Calu3 (cell line): Measurements from ENCODE around the gene MORN5. TPM values are rescaled to one million over a fixed set of nuclear protein-coding genes. Genes with fewer than 3 reads are reported as not detected.

Experiments
- BruUV-seq: library from RNA; stranded (reverse); fragments of 400-500 nt; replicated peaks from 2 replicates; lab custom pipeline; 2021; lab: Mats Ljungman, UMichigan
- CTCF ChIA-PET: fragments of 300-600 bp; sonication (Branson Sonifier 250); formaldehyde crosslinking; loops from one replicate; lab custom pipeline; 2022; ENCODE audit warnings: antibody characterized with exemption; lab: Charles Lee
- DNase-seq: peaks from one replicate; pipeline ENCODE4 v3.0.0; 2022
- H3K27ac Mint-ChIP-seq: one replicate; pipeline ENCODE4 v1.8.0; 2022; ENCODE audit warnings: mixed read lengths; ENCODE audit not compliant: unreplicated experiment
- H3K27me3 Mint-ChIP-seq: one replicate; pipeline ENCODE4 v1.8.0; 2022; ENCODE audit warnings: mixed read lengths; ENCODE audit not compliant: unreplicated experiment
- H3K36me3 Mint-ChIP-seq: one replicate; pipeline ENCODE4 v1.8.0; 2022; ENCODE audit warnings: mild to moderate bottlenecking, moderate library complexity, mixed read lengths; ENCODE audit not compliant: insufficient read depth, unreplicated experiment
- H3K4me1 Mint-ChIP-seq: one replicate; pipeline ENCODE4 v1.8.0; 2022; ENCODE audit warnings: mild to moderate bottlenecking, low read depth, mixed read lengths; ENCODE audit not compliant: unreplicated experiment
- H3K4me3 Mint-ChIP-seq: one replicate; pipeline ENCODE4 v1.8.0; 2022; ENCODE audit warnings: mild to moderate bottlenecking, low read depth, moderate library complexity, mixed read lengths; ENCODE audit not compliant: unreplicated experiment
- H3K9me3 Mint-ChIP-seq: one replicate; pipeline ENCODE4 v1.8.0; 2022; ENCODE audit warnings: low read depth, mixed read lengths; ENCODE audit not compliant: unreplicated experiment
- intact Hi-C: fragments of 100-400 bp; cut with micrococcal nuclease; formaldehyde crosslinking; loops from one replicate; pipeline ENCODE4 v1.10.0; 2022; ENCODE audit not compliant: unreplicated experiment
- total RNA-seq: library from RNA; stranded (reverse); gene quantifications from 2 replicates; pipeline ENCODE4 v1.2.3, GENCODE V29; 2022
- TF ChIP-seq, protein P1 (sequence below): fragments of 200-600 bp; IDR thresholded peaks from one replicate; pipeline ENCODE4 v1.8.0; 2022; ENCODE audit warnings: antibody characterized with exemption; ENCODE audit not compliant: unreplicated experiment

Gene MORN5
- total RNA-seq, 1 experiment from 2014 or later = not detected

DNA sequence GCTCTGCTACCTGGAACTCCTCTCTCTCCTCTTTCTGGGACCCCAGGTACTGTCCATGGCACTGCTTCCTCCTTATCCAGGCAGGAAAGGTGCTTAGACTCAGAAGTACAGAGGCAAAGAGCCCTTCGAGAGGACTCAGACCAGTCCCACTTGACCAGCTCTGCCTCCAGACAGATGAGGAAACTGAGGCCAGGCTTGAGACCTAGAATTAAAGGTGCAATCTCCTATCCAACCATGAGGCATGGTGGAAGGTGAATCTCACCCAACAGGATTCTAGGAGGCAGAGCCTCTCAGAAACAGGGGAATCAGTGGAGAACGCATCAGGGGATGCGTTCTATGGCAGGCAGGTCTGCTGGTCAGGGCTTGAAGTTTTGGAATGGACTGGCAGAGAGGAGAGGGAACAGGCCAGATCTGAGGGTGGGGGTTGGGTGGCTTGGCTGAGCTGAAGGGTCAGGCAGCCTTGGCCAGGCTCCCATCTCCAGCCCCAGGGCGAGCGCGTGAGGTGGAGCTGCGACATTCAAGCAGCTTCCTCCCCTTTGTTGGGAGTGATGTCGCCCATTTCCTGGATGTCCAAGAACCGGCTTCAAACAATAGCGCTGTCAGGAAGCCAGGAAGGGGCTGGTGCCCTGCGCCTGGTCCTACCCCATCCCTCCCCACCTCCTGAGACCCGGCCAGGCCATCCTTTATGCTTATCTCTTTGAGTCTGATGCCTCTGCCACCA lies 26.3 kb upstream of the MORN5 start:
- CTCF ChIA-PET = interaction anchor here (1.2 kb wide), 1 partner anchor 8 kb away, joined by 3 read pairs; no protein-coding TSS in a partner anchor
- H3K4me3 Mint-ChIP-seq = no peak overlapping the region
- no peak for DNase-seq
- no TSS peak for BruUV-seq
- H3K36me3 Mint-ChIP-seq = no peaks in the 10 kb centered on the region
- no peaks in the 10 kb centered on the region for H3K9me3 Mint-ChIP-seq
- TF ChIP-seq, protein P1, sequence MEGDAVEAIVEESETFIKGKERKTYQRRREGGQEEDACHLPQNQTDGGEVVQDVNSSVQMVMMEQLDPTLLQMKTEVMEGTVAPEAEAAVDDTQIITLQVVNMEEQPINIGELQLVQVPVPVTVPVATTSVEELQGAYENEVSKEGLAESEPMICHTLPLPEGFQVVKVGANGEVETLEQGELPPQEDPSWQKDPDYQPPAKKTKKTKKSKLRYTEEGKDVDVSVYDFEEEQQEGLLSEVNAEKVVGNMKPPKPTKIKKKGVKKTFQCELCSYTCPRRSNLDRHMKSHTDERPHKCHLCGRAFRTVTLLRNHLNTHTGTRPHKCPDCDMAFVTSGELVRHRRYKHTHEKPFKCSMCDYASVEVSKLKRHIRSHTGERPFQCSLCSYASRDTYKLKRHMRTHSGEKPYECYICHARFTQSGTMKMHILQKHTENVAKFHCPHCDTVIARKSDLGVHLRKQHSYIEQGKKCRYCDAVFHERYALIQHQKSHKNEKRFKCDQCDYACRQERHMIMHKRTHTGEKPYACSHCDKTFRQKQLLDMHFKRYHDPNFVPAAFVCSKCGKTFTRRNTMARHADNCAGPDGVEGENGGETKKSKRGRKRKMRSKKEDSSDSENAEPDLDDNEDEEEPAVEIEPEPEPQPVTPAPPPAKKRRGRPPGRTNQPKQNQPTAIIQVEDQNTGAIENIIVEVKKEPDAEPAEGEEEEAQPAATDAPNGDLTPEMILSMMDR = no peak
- no peak overlapping the region for H3K27ac Mint-ChIP-seq
- no peaks in the 10 kb centered on the region for H3K4me1 Mint-ChIP-seq
- intact Hi-C loops = no loop called here
- H3K27me3 Mint-ChIP-seq = peaks cover 18% of the 10 kb centered on the region

DNA sequence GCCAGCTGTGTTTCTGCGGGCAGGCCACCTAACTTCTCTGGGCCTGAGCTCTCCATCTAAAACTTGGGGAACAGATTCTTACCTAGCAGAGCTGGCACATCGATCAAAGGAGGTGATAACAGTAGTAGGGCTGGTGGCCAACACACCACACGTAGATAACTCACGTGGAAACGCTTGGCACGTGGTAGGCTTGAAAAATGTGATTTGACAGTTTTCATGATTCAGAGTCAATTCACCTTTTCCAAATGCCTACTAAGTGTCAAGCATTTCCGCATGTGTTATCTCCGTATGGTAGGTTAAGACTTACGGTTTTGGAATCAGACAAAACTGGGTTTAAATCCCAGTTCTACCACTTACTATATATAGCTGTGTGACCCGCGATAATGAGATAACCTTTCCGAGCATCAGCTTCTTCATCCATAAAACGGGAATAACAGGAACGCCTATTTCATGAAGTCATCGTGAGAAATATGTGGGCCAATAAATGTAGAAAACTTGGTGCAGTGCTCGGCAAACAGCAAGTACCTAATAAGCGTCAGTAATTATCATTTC lies 25.6 kb upstream of the MORN5 start:
- DNase-seq = no peak
- no peaks in the 10 kb centered on the region for H3K4me1 Mint-ChIP-seq
- TF ChIP-seq, protein P1 = no peak
- no peaks in the 10 kb centered on the region for H3K36me3 Mint-ChIP-seq
- no peak overlapping the region for H3K4me3 Mint-ChIP-seq
- CTCF ChIA-PET = interaction anchor here (1.2 kb wide), 1 partner anchor 9 kb away, joined by 3 read pairs; no protein-coding TSS in a partner anchor
- BruUV-seq = no TSS peak
- H3K9me3 Mint-ChIP-seq = no peaks in the 10 kb centered on the region
- intact Hi-C loops = no loop called here
- peaks cover 18% of the 10 kb centered on the region for H3K27me3 Mint-ChIP-seq
- H3K27ac Mint-ChIP-seq = no peak overlapping the region

DNA sequence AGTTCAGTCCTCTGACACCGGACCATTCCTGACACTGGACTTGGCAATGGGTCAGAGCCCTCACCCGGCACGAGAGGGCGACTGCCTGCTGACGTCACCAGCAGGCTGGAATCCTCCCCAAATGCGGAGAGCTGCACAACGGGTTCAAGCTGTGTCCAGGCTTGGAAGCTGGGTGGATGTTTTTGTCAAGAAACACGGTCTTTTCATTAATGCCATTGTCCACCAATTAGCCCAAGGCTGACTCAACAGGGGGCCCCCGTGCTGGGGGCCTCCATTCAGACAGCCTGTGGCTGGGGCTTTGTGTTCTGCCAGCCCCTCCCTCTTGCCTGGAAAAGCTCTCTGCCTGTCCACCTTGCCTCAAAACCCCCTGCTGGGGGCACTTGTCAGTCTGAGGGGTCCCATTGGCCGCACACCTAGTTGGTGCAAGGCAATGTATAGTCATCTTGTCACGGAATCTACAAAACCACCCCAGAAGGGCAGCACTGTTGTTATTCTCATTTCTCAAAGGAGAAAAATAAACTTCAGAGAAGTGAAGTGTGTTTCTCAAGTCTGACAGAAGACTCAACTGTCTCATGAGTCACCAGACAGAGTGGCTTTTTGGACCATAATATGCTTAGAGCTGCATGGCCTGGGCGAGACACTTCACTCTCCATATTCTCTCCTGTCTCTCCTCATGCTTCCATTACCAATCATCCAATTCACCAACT lies 24.7 kb upstream of the MORN5 start:
- H3K9me3 Mint-ChIP-seq = no peaks in the 10 kb centered on the region
- intact Hi-C loops = no loop called here
- H3K27ac Mint-ChIP-seq = no peak overlapping the region
- BruUV-seq = no TSS peak
- H3K4me3 Mint-ChIP-seq = no peak overlapping the region
- CTCF ChIA-PET = interaction anchor here (0.6 kb wide), 1 partner anchor 254 kb away, joined by 6 read pairs; no protein-coding TSS in a partner anchor
- H3K27me3 Mint-ChIP-seq = peaks cover 18% of the 10 kb centered on the region
- H3K4me1 Mint-ChIP-seq = no peaks in the 10 kb centered on the region
- no peaks in the 10 kb centered on the region for H3K36me3 Mint-ChIP-seq
- DNase-seq = no peak
- TF ChIP-seq, protein P1 = no peak

DNA sequence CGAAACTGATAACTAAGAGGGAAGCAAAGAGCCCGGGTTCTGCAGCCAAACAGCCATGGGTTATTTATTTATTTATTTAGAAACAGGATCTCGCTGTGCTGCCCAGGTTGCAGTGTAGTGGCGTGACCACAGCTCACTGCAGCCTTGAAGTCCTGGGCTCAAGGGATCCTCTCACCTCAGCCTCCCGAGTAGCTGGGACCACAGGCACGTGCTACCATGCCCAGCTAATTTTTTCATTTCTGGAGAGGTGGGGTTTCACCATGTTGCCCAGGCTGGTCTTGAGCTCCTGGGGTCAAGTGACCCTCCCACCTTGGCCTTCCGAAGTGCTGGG lies 24.2 kb upstream of the MORN5 start:
- Mint-ChIP-seq H3K4me1 (peaks cover 2% of the 10 kb centered on the region), H3K4me3 (no peak overlapping the region), H3K27me3 (peaks cover 14% of the 10 kb centered on the region), H3K27ac (no peak overlapping the region), H3K36me3 (no peaks in the 10 kb centered on the region), H3K9me3 (no peaks in the 10 kb centered on the region)
- TF ChIP-seq, protein P1 = no peak
- BruUV-seq = no TSS peak
- intact Hi-C loops = no loop called here
- no peak for DNase-seq
- CTCF ChIA-PET = interaction anchor here (0.6 kb wide), 1 partner anchor 253 kb away, joined by 6 read pairs; no protein-coding TSS in a partner anchor
